HepG2 (cell line): Measurements from ENCODE around the gene BABAM2. TPM values are rescaled to one million over a fixed set of nuclear protein-coding genes. Genes with fewer than 3 reads are reported as not detected.

ENCODE experiments used
- ARHGAP35 ChIP-seq: sonication (generic); formaldehyde crosslinking; IDR thresholded peaks from 2 replicates; pipeline ENCODE4 v1.9.0; 2022; ENCODE audit warnings: mild to moderate bottlenecking, inconsistent platforms, moderate library complexity, missing genetic modification reagents, borderline replicate concordance
- ATF3 ChIP-seq: sonication (generic); formaldehyde crosslinking; IDR thresholded peaks from 2 replicates; pipeline ENCODE4 v1.4.0; 2020; ENCODE audit warnings: missing genetic modification reagents
- DMTF1 ChIP-seq: sonication (generic); formaldehyde crosslinking; IDR thresholded peaks from 2 replicates; pipeline ENCODE4 v1.4.0; 2020; ENCODE audit warnings: mild to moderate bottlenecking, missing genetic modification reagents
- GMEB1 ChIP-seq: sonication (generic); formaldehyde crosslinking; IDR thresholded peaks from 2 replicates; pipeline ENCODE4 v1.5.1; 2020; ENCODE audit warnings: missing genetic modification reagents, mild to moderate bottlenecking, borderline replicate concordance
- PRMT3 ChIP-seq: sonication (generic); formaldehyde crosslinking; IDR thresholded peaks from 2 replicates; pipeline ENCODE4 v1.8.1; 2022; ENCODE audit warnings: low read depth, mild to moderate bottlenecking, moderate library complexity, missing genetic modification reagents, borderline replicate concordance
- SALL2 ChIP-seq: sonication (generic); formaldehyde crosslinking; IDR thresholded peaks from 2 replicates; pipeline ENCODE4 v1.8.1; 2023; ENCODE audit warnings: mild to moderate bottlenecking, missing genetic modification reagents, inconsistent platforms
- SOX13 ChIP-seq, 3 experiments: fragments of 450-650 bp in 1 of 3; sonication (generic) in 1 of 3; formaldehyde crosslinking in 1 of 3; IDR thresholded peaks in 2 of 3; conservative IDR thresholded peaks in 1 of 3; 2 replicates each; pipeline versions ENCODE4 v1.5.0 to v1.6.1; 2016 to 2020; ENCODE audit warnings: antibody characterized with exemption in 1 of 3, mild to moderate bottlenecking in 1 of 3, missing compliant biosample characterization in 1 of 3, missing genetic modification reagents in 1 of 3, moderate library complexity in 1 of 3
- THAP11 ChIP-seq: IDR thresholded peaks from 2 replicates; pipeline ENCODE4 v1.6.1; 2016; ENCODE audit warnings: missing biosample characterization, missing genetic modification reagents
- YY1 ChIP-seq: IDR thresholded peaks from 2 replicates; pipeline ENCODE4 v1.6.1; 2011; ENCODE audit warnings: low read length, low read depth, moderate library complexity, mild to moderate bottlenecking; ENCODE audit not compliant: insufficient read depth, insufficient replicate concordance
- ZNF20 ChIP-seq: sonication (generic); formaldehyde crosslinking; IDR thresholded peaks from 2 replicates; pipeline ENCODE4 v1.4.0; 2020; ENCODE audit warnings: mild to moderate bottlenecking, moderate library complexity, missing genetic modification reagents
- ZNF44 ChIP-seq: sonication (generic); formaldehyde crosslinking; IDR thresholded peaks from 2 replicates; pipeline ENCODE4 v1.5.1; 2020; ENCODE audit warnings: mild to moderate bottlenecking, missing genetic modification reagents
- ZNF609 ChIP-seq: sonication (generic); formaldehyde crosslinking; IDR thresholded peaks from 2 replicates; pipeline ENCODE4 v1.4.0; 2020; ENCODE audit warnings: mild to moderate bottlenecking, missing genetic modification reagents, borderline replicate concordance
- polyA plus RNA-seq, 8 experiments: library from polyadenylated mRNA; depleted of rRNA in 3 of 8; stranded (reverse) in 7 of 8; unstranded in 1 of 8; fragments of >200 nt; fragmentation: Illumina TruSeq in 4 of 8; extraction: Trizol in 4 of 8; gene quantifications; 2 replicates each; pipeline versions ENCODE4 v1.2.1 to v1.2.3, GENCODE V29; 2011 to 2016; ENCODE audit warnings: low read depth in 4 of 8, missing spikeins in 1 of 8, mixed read lengths in 1 of 8; ENCODE audit not compliant: insufficient read depth in 1 of 8
- total RNA-seq, 5 experiments: library from RNA; depleted of rRNA; stranded (reverse); fragments of >200 nt; fragmentation: Illumina TruSeq; extraction: Trizol; gene quantifications; 2 replicates each; pipeline ENCODE4 v1.2.3, GENCODE V29; 2016; ENCODE audit warnings: low read depth in 1 of 5

Gene BABAM2
- total and polyA plus RNA-seq, 2 of the 13 experiments (the other 11 are each of a cell fraction or from before 2014, with no cell fraction given), result 24.9 to 28.0 TPM

GRCh38 chr2:28359222-28360057 is 468.9 kb downstream of the BABAM2 start (continued):
- no peak for TF ChIP-seq GMEB1 (CRISPR knock-in tag)
- TF ChIP-seq THAP11 (CRISPR knock-in tag), result peak; percentile 44; the same call in 1 of the 2 replicates
- TF ChIP-seq DMTF1 (CRISPR knock-in tag), result no peak
- no peak for TF ChIP-seq ZNF609 (CRISPR knock-in tag)
- no peak for TF ChIP-seq SALL2 (CRISPR knock-in tag)
- TF ChIP-seq ZNF44 (CRISPR knock-in tag), result no peak
- TF ChIP-seq SOX13 (IDR thresholded peaks at IDR 0.05), result no peak
- TF ChIP-seq SOX13 (CRISPR knock-in tag; conservative IDR thresholded peaks at IDR 0.05 in 1 of 2, IDR thresholded peaks at IDR 0.05 in 1 of 2), result 0 out of 4 replicates have a peak, but pooled peaks of 1 of the 2 experiments have one; percentile 26
- TF ChIP-seq YY1, result no peak
- no peak for TF ChIP-seq ARHGAP35 (CRISPR knock-in tag)
- TF ChIP-seq PRMT3 (CRISPR knock-in tag), result no peak
- 0 out of 2 replicates have a peak, but pooled peaks have one; percentile 46 for TF ChIP-seq ATF3
- no peak for TF ChIP-seq ZNF20 (CRISPR knock-in tag)
